ENCODE measurements around the gene ZBTB3. TPM values are rescaled to one million over a fixed set of nuclear protein-coding genes. Genes with fewer than 3 reads are reported as not detected.
"Not testable (repeated sequence)": the region's sequence is repeated elsewhere in the genome, so short reads cannot be mapped to it uniquely, and the experiment has no call there.

ZBTB3 gene
- total RNA-seq, 1 experiment from 2014 or later = 3.3 TPM

DNA sequence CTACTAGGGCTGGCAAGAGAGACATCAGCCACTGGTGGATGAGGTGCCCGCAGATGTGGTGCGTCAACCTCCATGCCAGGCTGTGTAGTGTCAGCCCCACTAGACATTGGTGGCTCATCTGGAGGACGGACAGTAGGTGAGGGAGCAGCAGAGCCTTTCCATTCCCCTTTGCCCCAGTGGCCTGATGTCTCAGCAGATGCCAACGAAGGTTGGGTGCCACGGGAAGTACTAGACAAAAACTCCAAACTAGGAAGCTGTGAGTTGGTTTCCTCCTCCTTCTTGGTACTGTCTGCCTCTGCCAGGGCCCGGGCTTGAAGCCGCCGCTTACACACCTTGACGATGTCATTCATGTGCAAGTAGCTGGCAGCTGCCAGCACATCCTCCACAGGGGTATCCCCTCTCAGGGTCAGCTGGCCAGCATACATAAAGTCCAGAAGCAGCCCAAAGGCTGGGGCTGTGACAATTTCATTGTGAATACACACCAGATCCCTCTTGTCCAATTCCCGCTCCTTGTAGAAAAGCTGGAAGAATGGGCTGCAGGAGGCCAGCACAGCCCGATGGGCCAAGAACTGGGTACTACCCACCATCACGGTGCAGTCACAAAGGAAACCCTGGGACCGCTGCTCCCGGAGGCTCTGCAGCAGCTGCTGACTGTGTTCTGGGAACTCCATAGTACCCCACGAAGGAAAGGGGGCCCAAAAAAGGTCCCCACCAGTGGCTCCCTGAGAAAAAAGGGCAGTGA lies 795 bp downstream of the ZBTB3 start:
- Histone ChIP-seq H3K4me3 (ENCODE audit: low read length) (peak overlapping the region; percentile 87), H3K9me3 (ENCODE audit: low read length) (no peaks in the 10 kb centered on the region), H4K20me1 (ENCODE audit: low read length) (no peaks in the 10 kb centered on the region), H3K27me3 (ENCODE audit: low read length) (no peaks in the 10 kb centered on the region), H2AFZ (ENCODE audit: low read length) (peak overlapping the region; percentile 94), H3K4me2 (ENCODE audit: low read length) (peak overlapping the region; percentile 81), H3K79me2 (ENCODE audit: low read length) (peaks cover 10% of the 10 kb centered on the region; the same call in 1 of the 2 replicates), H3K27ac (ENCODE audit: low read length) (no peak overlapping the region), H3K9ac (ENCODE audit: low read length) (peak overlapping the region; percentile 87), H3K36me3 (ENCODE audit: low read depth, low read length) (peaks cover 6% of the 10 kb centered on the region; the same call in 1 of the 2 replicates), H3K4me1 (ENCODE audit: insufficient read depth, low read length) (peaks cover 16% of the 10 kb centered on the region), H3F3A (ENCODE audit: low read length, unreplicated experiment) (no peaks in the 10 kb centered on the region), H3K9me2 (replicated peaks; ENCODE audit: low read length) (no peaks in the 10 kb centered on the region)
- ChIA-PET CTCF (interaction anchor here (1.0 to 1.3 kb wide), 3 partner anchors 33 to 72 kb away, joined by 3 to 13 read pairs (median 4); partner anchors contain the start of gene TMEM179B), POLR2A (ENCODE audit: unreplicated experiment) (interaction anchor here (0.6 to 1.5 kb wide), 14 partner anchors 8 to 179 kb away, joined by 3 to 21 read pairs (median 6); partner anchors contain the start of genes BSCL2, C11orf98, CSKMT and EEF1G)
- TF ChIP-seq, protein P1, sequence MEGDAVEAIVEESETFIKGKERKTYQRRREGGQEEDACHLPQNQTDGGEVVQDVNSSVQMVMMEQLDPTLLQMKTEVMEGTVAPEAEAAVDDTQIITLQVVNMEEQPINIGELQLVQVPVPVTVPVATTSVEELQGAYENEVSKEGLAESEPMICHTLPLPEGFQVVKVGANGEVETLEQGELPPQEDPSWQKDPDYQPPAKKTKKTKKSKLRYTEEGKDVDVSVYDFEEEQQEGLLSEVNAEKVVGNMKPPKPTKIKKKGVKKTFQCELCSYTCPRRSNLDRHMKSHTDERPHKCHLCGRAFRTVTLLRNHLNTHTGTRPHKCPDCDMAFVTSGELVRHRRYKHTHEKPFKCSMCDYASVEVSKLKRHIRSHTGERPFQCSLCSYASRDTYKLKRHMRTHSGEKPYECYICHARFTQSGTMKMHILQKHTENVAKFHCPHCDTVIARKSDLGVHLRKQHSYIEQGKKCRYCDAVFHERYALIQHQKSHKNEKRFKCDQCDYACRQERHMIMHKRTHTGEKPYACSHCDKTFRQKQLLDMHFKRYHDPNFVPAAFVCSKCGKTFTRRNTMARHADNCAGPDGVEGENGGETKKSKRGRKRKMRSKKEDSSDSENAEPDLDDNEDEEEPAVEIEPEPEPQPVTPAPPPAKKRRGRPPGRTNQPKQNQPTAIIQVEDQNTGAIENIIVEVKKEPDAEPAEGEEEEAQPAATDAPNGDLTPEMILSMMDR (conservative IDR thresholded peaks at IDR 0.05; ENCODE audit: low read depth, low read length) = no peak
- TF ChIP-seq EZH2phosphoT487 (IDR thresholded peaks at IDR 0.05; ENCODE audit: borderline replicate concordance, low read length) (no peak), EZH2 (IDR thresholded peaks at IDR 0.05; ENCODE audit: low read length, unreplicated experiment) (no peak)
- no peak for DNase-seq
- intact Hi-C loops (cut with micrococcal nuclease) = no loop called here
- BruUV-seq (replicated peaks) = TSS peak; percentile 89
- ATAC-seq = no peak

DNA sequence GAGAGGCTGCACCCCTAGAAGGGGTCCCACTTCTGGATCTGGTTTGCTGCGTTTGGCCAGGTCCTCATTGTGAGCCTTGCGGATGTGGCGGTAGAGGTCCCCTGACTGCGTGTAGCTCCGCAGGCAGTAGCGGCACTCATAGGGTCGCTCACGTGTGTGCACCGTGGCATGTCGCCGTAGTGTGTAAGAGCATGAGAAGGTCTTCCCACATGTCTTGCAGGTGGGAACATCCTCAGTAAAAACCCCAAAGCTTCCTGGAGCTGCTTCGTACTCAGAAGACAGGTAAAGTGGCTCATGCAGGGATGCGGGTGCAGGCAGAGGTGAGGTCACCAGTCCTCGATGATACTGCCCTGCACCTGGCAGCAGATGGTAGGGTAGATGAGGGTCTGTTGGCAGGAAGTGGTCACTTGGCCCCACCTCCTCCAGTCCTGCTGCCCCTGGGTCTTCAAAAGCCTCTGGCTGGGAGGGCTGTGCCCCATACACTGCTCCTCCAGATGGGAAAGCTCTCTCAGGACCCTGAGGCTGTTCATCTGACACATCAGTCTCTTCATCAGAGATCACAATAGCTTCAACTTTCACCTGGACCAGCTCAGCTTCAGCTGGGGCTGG lies 1.7 kb downstream of the ZBTB3 start:
- no peak for DNase-seq
- intact Hi-C loops (cut with micrococcal nuclease) = no loop called here
- H2AFZ ChIP-seq (ENCODE audit: low read length) = no peak overlapping the region
- H3K36me3 ChIP-seq (ENCODE audit: low read depth, low read length) = peaks cover 6% of the 10 kb centered on the region; the same call in 1 of the 2 replicates
- POLR2A ChIA-PET (ENCODE audit: unreplicated experiment) = no interaction called here
- H3K9me3 ChIP-seq (ENCODE audit: low read length) = no peaks in the 10 kb centered on the region
- no peaks in the 10 kb centered on the region for H3K9me2 ChIP-seq (replicated peaks; ENCODE audit: low read length)
- TF ChIP-seq EZH2 (IDR thresholded peaks at IDR 0.05; ENCODE audit: low read length, unreplicated experiment) (no peak), EZH2phosphoT487 (IDR thresholded peaks at IDR 0.05; ENCODE audit: borderline replicate concordance, low read length) (no peak)
- TF ChIP-seq, protein P1 (conservative IDR thresholded peaks at IDR 0.05; ENCODE audit: low read depth, low read length) = no peak
- H3K79me2 ChIP-seq (ENCODE audit: low read length) = peaks cover 10% of the 10 kb centered on the region; the same call in 1 of the 2 replicates
- no peaks in the 10 kb centered on the region for H3F3A ChIP-seq (ENCODE audit: low read length, unreplicated experiment)
- no peak overlapping the region for H3K9ac ChIP-seq (ENCODE audit: low read length)
- no peaks in the 10 kb centered on the region for H3K27me3 ChIP-seq (ENCODE audit: low read length)
- no peaks in the 10 kb centered on the region for H4K20me1 ChIP-seq (ENCODE audit: low read length)
- peaks cover 16% of the 10 kb centered on the region for H3K4me1 ChIP-seq (ENCODE audit: insufficient read depth, low read length)
- no peak overlapping the region for H3K4me3 ChIP-seq (ENCODE audit: low read length)
- CTCF ChIA-PET = no interaction called here
- no peak for ATAC-seq
- H3K4me2 ChIP-seq (ENCODE audit: low read length) = no peak overlapping the region
- H3K27ac ChIP-seq (ENCODE audit: low read length) = no peak overlapping the region
- BruUV-seq (replicated peaks) = no TSS peak

DNA sequence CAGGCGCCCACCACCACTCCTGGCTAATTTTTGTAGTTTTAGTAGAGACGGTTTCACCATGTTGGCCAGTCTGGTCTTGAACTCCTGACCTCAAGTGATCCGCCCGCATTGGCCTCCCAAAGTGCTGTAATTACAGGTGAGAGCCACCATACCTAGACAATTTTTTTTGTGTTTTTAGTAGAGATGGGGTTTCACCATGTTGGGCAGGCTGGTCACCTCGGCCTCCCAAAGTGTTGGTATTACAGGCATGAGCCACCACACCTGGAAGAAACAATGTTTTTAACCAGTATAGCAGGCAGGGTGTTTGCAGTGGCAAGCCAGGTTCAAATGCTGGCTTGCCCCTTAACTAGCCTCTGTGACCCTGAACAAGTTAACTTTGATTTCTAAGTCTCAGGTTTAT lies 4.0 kb downstream of the ZBTB3 start:
- CTCF ChIA-PET; H3K4me2 ChIP-seq (ENCODE audit: low read length); H3K9me2 ChIP-seq (replicated peaks; ENCODE audit: low read length); H3K36me3 ChIP-seq (ENCODE audit: low read depth, low read length); intact Hi-C loops (cut with micrococcal nuclease); H4K20me1 ChIP-seq (ENCODE audit: low read length); H3K9ac ChIP-seq (ENCODE audit: low read length); H3K9me3 ChIP-seq (ENCODE audit: low read length); H2AFZ ChIP-seq (ENCODE audit: low read length); H3K27me3 ChIP-seq (ENCODE audit: low read length); POLR2A ChIA-PET (ENCODE audit: unreplicated experiment); H3F3A ChIP-seq (ENCODE audit: low read length, unreplicated experiment); DNase-seq; H3K4me3 ChIP-seq (ENCODE audit: low read length); H3K27ac ChIP-seq (ENCODE audit: low read length); BruUV-seq (replicated peaks); ATAC-seq: not testable (repeated sequence)
- peaks cover 10% of the 10 kb centered on the region; the same call in 1 of the 2 replicates for H3K79me2 ChIP-seq (ENCODE audit: low read length)
- H3K4me1 ChIP-seq (ENCODE audit: insufficient read depth, low read length) = peaks cover 16% of the 10 kb centered on the region
